Skin epidermis (tissue), 12 donors: ENCODE results near the gene FBXO17.
A peak's percentile ranks its signal among the peaks of the same experiment; 100 is the strongest.
"Not testable (repeated sequence)": the region's sequence is repeated elsewhere in the genome, so short reads cannot be mapped to it uniquely, and the experiment has no call there.

Experiments used
- H3K27ac ChIP-seq, 21 experiments: fragments of 200-600 bp; sonication (generic) in 11 of 21; one replicate each; pipeline ENCODE4 v1.5.0; 2020; ENCODE audit warnings: mild to moderate bottlenecking in 3 of 21, inconsistent platforms in 2 of 21, moderate library complexity in 2 of 21
- H3K4me3 ChIP-seq, 7 experiments: fragments of 200-600 bp; sonication (generic) in 2 of 7; one replicate each; pipeline ENCODE4 v1.5.0; 2020; ENCODE audit warnings: inconsistent platforms in 2 of 7, mild to moderate bottlenecking in 2 of 7, moderate library complexity in 1 of 7

The FBXO17 gene

DNA sequence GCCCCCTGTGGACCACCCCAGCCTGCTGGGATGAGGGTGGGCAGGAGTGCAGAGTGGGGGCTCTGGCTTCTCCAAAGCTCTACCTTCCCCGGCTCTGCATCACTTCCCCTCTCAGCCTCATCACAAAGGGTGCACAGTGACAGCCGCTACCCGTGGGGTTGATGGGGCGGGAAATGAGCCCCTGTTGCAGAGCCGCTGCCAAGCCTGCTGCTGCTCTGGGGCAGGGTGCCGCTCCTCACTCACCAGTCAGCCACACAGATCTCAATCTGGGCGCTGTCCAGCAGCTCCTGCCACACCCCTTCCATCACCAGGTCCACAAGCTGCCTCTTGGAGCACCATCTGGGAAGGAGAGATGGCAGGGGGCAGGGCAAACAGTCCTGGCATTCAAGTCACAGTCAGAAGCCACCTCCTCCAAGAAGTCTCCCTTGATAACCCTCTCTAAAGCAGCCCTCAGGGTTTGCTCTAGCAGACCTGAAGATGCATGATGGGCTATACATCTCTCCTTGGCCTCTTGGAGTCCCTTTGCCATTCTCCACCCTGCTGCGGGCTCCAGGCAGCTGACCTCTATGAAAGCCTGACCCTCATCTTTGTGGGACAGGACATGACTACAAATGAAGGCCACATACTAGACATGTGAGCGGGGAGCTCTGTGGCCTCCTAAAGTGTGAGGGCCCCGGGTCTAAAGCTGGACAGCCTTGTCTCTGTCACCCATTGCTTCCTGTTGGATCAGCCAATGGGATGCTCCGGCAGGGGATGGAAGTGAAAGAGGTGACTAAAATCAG, 29.1 kb downstream of the FBXO17 start:
- Histone ChIP-seq H3K27ac (no peak overlapping the region), H3K4me3 (no peak overlapping the region)

DNA sequence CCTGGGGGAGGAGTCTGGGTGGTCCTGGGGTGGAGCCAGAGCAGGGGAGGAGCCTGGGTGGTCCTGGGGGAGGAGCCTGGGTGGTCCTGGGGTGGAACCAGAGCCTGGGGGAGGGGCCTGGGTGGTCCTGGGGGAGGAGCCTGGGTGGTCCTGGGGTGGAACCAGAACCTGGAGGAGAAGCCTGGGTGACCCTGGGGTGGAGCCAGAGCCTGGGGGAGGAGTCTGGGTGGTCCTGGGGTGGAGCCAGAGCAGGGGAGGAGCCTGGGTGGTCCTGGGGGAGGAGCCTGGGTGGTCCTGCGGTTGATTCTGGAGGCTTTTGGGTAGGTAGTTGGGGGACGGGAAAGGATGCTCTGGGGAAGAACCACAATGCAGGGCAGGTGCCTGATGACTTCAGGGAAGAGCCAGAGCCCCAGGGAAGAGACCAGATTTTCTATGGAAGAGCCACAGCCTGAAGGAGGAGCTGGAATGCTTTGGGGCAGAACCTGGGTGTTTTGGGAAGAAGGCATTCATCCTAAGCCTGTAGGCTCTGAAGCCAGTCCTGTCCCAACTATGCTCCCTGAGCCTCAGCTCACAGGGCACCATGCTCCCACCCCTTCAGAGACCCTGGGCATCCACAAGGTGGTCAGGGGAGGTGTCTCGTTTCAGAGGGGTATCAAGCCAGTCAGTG, 29.8 kb downstream of the FBXO17 start:
- no peak overlapping the region for H3K27ac ChIP-seq
- H3K4me3 ChIP-seq: no peak overlapping the region

DNA sequence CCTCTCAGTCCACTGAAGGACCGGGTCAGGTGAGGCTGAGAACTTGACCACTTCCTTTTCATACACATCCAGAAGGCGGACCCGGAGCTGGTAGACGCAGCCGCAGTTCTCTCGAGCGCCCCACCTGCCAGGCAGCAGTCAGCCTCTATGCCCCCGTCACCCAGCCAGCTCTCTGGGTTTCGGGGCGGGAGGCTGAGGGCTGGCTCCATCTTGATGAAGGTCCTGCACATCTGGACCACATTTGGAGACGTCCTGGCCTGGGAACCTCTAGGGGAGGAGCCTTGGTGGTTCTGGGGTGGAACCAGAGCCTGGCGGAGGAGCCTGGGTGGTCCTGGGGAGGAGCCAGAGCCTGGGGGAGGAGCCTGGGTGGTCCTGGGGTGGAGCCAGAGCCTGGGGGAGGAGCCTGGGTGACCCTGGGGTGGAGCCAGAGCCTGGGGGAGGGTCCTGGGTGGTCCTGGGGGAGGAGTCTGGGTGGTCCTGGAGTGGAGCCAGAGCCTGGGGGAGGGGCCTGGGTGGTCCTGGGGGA, 30.5 kb downstream of the FBXO17 start:
- no peak overlapping the region for H3K4me3 ChIP-seq
- H3K27ac ChIP-seq: no peak overlapping the region

DNA sequence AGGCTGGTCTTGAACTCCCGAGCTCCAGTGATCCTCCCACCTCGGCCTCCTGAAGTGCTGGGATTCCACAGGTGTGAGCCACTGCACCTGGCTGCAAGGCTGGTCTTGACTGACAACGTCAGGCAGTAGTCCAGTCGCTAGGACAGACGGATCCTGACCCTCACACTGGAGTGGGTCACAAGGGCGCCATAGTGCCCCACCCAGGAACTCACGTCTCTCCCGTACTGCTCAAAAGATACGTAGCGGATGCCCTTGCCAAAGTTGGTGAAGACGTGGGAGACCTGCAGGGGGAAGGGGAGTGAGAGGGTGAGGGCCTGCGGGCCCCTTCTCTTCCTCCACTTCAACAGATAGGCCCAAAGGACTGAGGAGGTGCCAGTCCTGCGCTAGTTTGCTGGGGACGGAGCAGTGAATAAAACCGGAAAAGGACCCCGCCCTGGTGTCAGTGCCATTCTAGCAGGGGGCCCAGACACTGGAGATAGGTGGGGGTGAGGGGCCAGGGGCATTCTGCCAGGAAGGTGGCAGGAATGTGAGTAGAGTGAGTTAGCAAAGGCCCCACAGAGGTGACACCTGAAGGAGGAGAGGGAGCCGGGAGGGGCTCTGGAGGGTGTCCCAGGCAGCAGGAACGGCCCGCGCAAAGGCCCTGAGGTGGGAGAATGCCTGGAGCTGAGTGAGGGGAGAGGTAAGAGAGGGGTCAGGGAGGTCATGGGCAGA, 32.9 kb downstream of the FBXO17 start:
- Histone ChIP-seq H3K4me3 (no peak overlapping the region), H3K27ac (no peak overlapping the region)

DNA sequence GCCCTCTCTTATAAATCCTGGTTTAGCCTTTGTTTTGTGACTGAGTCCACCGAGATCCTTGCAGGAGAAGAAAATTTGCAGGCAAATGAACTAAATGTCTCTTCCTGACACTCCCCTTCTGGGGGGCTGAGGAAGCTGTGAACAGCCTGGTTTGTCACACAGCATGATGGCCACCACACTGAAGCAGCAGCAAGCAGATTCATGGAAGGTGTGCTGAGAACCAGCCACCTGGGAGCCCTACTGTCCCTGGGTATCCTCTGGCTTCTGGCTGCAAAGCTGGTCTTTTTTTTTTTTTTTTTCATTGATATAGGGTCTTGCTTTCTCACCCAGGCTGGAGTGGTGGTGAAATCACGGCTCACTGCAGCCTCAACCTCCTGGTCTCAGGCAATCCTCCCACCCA, 33.6 kb downstream of the FBXO17 start:
- Histone ChIP-seq H3K27ac (no peak overlapping the region), H3K4me3 (no peak overlapping the region)

DNA sequence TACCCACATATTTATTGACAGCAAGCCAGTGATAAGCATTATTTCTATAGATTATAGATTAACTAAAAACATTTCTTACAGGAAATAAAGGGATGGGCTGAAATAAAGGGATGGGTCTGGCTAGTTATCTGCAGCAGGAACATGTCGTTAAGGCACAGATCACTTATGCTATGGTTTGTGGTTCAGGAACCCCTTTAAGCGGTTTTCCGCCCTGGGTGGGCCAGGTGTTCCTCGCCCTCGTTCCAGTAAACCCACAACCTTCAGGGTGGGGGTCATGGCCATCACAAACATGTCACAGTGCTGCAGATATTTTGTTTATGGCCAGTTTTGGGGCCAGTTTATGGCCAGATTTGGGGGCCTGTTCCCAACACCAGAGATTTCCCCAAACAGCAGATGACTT, 34.1 kb downstream of the FBXO17 start:
- H3K27ac ChIP-seq, H3K4me3 ChIP-seq: not testable (repeated sequence)

DNA sequence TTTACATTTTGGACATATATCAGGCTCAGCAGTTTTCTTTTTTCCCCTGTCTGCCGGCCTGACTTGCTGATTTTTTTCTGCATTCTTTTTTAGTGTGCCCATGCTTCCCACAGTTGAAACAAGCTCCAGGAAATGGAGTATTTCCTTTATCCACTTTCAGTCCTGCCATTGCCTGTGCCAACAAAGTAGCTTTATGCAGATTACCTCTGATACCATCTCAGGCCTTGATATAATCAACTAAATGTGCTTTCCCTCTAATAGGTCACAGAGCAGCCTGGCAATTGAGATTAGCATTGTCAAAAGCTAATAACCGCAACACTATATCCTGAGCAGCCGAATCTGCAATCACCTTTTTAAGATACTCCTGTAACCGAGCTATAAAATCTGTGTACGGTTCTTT, 35.6 kb downstream of the FBXO17 start:
- H3K4me3 ChIP-seq: no peak overlapping the region
- no peak overlapping the region for H3K27ac ChIP-seq

DNA sequence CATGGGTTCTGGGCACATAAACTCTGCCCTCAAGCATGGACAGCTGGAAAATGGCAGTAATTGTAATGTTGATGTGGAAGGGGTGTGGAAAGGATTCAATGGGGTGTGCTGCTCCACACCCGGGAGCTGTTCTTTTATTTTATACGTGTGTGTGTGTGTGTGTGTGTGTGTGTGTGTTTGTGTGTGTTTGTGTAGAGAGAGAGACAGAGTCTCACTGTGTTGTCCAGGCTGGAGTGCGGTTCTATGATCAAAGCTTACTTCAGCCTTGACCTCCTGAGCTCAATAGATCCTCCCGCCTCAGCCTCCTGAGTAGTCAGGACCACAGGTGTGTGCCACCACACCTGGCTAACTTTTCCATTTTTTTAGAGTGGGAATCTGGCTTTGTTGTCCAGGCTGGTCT, 42.0 kb downstream of the FBXO17 start:
- H3K4me3 ChIP-seq: no peak overlapping the region
- H3K27ac ChIP-seq: no peak overlapping the region

DNA sequence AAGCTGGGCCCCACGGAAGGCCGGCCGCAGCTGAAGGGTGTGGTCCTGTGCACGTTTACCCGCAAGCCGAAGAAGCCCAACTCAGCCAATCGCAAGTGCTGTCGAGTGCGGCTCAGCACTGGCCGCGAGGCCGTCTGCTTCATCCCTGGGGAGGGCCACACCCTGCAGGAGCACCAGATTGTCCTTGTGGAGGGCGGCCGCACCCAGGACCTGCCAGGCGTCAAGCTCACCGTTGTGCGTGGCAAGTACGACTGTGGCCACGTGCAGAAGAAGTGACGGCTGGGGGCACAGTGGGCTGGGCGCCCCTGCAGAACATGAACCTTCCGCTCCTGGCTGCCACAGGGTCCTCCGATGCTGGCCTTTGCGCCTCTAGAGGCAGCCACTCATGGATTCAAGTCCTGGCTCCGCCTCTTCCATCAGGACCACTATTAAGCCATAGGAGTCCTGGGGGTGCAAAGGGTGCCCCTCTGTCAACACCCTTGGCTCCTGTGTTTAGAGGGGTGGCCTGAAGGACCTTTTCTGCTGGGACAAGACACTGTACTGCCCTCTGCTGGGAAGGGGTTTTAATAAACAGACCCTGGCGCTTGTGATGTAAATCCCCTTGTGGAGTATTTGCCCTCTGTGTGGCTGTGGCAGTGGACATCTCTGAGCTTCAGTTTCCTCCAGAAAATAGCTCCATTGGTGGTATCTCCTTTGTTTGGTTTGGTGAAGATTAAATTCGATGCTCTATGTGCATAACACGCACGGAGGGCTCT, 42.9 kb downstream of the FBXO17 start:
- no peak overlapping the region for H3K4me3 ChIP-seq
- no peak overlapping the region for H3K27ac ChIP-seq

DNA sequence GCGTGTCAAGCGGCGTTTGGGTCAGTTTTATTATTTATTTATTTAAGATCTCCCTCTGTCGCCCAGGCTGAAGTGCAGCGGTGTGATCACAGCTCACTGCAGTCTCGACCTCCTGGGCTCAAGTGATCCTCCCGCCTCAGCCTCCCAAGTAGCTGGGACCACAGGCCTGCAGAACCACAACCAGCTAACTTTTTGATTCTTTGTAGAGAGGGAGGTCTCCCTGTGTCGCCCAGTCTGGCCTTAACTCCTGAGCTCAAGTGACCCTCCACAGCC, 44.1 kb downstream of the FBXO17 start:
- peak overlapping the region in 19 of 21 experiments; percentile 62 to 95 (median 88) for H3K27ac ChIP-seq

DNA sequence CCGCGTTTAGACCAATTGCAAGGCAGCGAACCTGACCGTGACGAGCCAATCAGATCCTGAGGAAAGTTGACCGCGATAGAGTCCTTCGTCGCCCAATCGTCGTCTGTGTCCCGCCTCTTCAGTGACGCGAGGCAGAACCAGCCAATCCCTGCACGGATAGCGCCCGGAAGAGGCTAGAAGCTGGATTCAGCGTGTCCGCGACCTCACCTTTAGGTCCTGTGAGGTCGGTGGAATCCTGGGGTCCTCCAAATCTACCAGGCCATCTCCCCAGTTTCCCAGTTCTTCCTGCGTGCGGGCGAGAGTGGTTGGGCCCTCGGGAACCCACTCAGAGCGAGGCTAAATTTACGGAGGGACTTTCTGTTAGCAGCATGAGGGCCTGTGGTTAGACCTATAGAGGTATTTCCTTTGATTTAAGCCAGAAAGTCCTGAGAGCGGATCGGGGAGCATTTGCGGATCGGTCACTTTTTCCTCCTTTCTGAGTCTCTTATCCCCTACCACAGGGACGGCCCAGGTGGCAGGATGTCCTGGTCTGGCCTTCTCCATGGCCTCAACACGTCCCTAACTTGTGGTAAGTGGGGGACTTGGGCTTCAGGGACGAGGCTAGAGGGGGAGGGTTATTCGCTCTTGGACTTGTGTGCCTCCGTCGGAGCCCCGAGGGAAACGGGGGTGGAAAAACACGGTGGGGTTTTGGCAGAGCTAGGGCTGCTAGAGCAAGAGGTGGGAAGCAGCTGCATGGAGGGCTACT, 44.6 kb downstream of the FBXO17 start, which contains the start of gene MRPS12:
Gene MRPS12 (plus strand): TSS at position 169 of the 745 bp plus-strand sequence. CDS start 351 bp downstream, at position 520.
- Histone ChIP-seq H3K4me3 (peak within 1 kb of the TSS; percentile 45 to 71 (median 68)), H3K27ac (peak within 1 kb of the TSS in 20 of 21 experiments; percentile 65 to 95 (median 87))

More for the DNA sequence above, 44.1 kb downstream of the FBXO17 start:
- H3K4me3 ChIP-seq: peak overlapping the region; percentile 45 to 71 (median 68)

DNA sequence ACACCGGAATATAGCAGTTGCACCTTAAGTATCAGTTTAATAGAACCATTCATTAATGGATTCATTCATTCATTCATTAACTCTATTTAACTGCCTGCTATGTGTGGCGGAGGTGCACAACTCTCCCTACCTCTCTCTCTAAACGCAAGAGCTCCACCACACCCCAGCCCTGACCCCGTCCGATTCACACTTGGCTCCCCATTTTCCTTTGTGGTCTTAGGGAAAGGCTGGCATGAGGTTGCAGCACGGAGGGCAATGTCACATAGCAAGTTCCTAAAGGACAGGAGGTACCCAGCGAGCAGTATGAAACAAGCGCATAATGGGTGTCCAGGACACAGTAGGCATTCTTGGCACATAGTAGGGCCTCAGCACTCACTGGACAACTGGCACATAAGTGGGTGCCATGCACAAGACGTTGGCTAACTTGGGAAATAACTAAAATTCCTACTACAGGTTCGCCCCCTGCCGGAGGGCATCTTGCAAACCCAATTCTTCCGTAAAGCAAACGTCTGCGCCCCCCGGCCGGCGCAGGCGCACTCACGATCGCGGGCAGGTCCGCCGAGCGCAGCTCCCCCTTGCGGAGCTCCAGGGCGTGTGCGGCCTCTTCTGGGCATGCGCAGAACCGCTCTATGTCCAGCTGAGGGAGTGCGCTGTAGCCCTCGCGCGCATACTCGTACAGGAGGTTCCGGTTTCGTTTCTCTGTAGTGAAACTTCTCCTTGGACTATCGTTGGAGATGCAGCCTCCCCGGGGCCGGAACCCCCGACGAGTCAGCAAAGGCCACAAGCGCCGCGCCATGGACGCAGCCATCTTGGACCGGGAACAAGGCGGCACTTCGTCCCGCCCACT, 45.4 kb downstream of the FBXO17 start, which contains the start of gene SARS2:
Gene SARS2 (minus strand): TSS at position 835 of the 847 bp plus-strand sequence. CDS start 27 bp downstream, at position 808.
- Histone ChIP-seq H3K4me3 (peak within 1 kb of the TSS; percentile 45 to 71 (median 68)), H3K27ac (peak within 1 kb of the TSS in 20 of 21 experiments; percentile 65 to 95 (median 87))

DNA sequence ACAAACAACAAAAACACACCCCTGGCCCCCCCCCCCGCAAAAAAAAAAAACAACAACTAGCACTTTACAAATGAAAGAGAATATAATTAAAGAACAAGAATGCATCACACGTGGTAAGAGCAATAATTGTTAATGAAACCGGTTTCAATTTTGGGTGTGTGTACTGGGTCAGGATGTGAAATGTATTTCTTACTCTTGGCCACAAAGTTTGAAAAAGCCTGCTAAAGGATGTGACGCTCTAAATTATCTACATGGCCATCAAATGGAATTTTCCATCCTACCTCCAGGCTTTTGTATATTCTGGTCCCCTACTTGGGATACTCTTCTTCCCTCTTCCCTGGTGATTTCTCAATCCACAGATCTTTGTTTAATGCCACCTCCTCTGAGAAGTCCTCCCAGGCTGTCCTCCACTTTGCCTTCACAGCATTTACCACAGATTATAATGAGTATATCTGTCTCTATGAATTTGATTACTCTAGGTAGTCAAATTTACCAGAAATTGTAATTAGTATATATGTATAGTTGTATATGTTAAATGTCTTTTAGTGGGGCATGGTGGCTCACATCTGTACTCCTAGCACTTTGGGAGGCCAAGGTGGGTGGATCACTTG, 47.0 kb downstream of the FBXO17 start:
- no peak overlapping the region for H3K4me3 ChIP-seq
- peak overlapping the region in 2 of 21 experiments; percentile 16 to 79 for H3K27ac ChIP-seq

DNA sequence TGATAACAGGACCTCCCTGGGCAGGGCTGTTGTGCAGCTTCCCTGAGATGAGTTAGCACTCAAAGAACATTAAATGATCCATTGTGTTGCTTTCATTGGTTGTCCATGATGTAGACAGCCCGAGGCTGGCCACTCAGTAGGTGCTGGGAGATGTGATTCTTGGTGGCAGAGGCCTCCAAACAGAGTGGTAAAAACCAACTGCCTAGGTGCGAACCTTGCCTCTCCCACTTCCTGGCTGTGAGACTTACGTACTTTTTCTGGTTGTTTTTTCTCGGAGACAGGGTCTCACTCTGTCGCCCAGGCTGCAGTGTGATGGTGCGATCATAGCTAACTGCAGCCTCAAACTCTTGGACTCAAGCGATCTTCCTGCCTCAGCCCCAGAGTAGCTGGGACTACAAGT, 51.2 kb downstream of the FBXO17 start:
- Histone ChIP-seq H3K4me3 (no peak overlapping the region), H3K27ac (peak overlapping the region in 2 of 21 experiments; percentile 3 to 22)

DNA sequence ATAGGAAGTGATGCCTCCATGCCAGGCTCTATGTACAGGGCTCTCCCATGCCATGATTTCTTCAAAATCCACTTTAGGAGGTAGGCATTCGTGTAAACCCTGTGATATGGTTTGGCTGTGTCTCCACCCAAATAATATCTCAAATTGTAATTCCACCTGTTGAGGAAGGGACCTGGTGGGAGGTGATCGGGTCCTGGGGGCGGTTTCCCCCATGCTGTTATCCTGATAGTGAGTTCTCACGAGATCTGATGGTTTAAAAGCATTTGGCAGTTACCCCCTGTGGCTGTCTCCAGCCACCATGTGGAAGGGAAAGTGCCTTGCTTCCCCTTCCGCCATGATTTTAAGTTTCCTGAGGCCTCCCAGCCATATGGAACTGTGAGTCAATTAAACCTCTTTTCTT, 53.1 kb downstream of the FBXO17 start:
- Histone ChIP-seq H3K4me3 (no peak overlapping the region), H3K27ac (no peak overlapping the region)

DNA sequence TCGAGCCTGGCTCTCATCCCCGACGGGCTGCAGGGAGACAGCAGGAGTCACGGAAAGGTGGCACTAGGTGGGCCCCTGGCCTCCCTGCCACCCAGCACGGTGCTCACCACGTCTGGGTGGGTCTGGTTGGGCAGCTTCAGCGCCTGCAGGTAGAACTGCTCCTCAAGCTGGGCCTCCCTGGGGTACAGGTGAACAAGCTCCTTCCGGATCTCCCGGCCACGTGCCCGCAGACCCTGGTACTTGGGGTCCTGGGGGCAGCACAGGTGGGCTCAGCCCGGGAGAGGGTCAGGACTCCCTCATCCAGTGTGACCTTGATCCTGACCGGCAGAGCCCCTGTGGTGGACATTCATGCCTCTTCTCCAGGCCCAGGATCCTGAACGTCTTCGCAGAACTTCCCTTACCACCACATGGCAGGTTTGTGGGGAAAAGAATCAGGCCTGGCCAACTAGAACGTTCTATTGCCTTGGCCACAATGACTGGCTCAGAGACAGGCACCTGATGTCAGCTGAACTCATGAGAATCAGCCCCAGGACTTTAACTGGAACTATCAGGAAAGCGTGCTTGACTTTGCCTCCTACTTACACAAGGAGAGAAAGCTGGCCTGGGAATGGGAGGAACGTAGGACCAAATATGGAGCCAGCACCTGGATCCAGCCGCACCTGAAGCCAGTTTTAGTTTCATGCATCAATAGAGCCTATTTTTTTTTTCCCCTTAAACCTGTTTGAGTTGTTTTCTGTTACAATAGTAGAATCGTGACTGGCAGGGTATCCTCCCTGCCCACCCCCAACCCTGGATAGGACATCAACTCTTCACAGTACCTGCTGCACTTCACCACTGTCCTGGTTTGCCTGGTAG, 53.9 kb downstream of the FBXO17 start:
- H3K4me3 ChIP-seq: no peak overlapping the region
- H3K27ac ChIP-seq: no peak overlapping the region
